AG09319 (cell line): Measurements from ENCODE around the gene CFP.

Experiments used
- DNase-seq: peaks from one replicate; pipeline ENCODE4 v3.0.0-alpha.2; 2010; ENCODE audit warnings: low read depth; ENCODE audit errors: extremely low read depth
- TF ChIP-seq, protein P1 (sequence below): IDR thresholded peaks from 2 replicates; pipeline ENCODE4 v1.5.1; 2011; ENCODE audit warnings: low read depth, mild to moderate bottlenecking, inconsistent platforms, low read length, moderate library complexity

CFP gene

DNA sequence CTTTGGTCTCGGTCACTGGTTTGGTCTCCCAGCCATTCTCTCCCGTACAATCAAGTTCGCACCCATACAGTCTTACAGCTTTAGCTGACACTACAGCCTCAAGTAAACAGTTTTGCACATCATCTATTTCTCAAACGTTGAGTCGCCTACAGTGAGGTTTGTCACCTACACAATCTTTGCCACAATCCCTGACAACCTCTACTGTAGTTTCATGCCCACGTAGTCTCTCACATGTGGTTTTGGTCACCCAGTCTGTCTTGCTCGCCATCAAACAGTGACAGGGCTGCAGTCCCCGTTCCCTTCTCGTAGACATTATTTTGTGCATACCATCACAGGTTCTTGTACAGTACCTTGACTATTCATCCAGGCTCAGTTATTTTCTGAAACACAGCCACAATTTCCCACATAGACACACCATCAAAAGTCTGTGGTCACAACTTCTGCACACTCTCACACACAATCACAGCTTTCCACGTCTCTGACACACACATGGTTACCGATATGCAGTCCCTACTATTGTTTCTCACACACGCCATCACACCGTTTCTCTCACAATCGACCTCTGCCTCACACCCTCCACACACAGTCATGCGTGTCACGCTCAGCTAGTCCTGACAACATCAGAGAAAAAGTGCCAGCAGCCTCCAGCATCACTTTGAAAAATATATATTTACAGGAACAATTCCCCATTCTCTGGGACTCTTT, 5.3 kb upstream of the CFP start:
- TF ChIP-seq, protein P1, sequence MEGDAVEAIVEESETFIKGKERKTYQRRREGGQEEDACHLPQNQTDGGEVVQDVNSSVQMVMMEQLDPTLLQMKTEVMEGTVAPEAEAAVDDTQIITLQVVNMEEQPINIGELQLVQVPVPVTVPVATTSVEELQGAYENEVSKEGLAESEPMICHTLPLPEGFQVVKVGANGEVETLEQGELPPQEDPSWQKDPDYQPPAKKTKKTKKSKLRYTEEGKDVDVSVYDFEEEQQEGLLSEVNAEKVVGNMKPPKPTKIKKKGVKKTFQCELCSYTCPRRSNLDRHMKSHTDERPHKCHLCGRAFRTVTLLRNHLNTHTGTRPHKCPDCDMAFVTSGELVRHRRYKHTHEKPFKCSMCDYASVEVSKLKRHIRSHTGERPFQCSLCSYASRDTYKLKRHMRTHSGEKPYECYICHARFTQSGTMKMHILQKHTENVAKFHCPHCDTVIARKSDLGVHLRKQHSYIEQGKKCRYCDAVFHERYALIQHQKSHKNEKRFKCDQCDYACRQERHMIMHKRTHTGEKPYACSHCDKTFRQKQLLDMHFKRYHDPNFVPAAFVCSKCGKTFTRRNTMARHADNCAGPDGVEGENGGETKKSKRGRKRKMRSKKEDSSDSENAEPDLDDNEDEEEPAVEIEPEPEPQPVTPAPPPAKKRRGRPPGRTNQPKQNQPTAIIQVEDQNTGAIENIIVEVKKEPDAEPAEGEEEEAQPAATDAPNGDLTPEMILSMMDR = no peak
- DNase-seq = no peak

DNA sequence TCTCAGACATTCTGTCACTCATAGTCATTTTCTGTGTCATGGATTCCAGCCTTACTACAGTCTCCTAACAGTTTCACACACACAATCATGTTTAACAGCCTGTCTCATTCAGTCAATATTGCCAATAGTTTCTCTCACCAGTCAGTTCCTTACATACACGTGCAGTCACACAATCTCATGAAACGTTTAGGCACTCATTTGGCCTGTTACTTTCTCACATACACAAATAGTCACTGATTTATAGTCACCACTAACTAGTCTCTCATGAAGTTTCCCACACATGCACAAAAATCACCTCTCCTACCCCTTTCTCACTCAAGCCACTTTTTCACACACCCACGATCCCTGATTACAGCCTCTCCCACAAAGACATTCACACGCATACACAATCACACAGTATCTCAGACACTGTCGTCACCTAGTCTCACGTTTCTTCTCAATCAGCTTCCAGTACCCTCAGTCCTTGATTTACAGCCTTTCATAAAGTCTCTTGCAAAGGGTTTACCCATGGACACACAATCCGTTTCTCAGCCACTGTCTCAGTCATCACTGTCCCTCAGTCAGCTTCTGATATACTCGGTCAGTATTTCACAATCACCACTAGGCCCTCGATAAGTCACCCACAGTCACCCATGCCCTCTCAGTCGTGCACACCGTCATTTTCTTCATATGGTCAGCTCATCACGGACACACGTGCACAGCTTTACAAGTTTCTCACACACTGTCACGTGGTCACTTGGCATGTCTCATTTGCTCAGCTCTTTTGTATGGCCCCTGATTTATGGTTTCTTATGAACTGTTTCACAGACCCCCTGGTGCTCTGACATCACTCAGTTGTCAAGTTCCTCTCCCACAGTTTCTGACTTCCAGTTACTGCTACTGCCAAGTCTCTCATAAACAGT, 4.2 kb upstream of the CFP start:
- TF ChIP-seq, protein P1 = no peak
- DNase-seq = no peak

DNA sequence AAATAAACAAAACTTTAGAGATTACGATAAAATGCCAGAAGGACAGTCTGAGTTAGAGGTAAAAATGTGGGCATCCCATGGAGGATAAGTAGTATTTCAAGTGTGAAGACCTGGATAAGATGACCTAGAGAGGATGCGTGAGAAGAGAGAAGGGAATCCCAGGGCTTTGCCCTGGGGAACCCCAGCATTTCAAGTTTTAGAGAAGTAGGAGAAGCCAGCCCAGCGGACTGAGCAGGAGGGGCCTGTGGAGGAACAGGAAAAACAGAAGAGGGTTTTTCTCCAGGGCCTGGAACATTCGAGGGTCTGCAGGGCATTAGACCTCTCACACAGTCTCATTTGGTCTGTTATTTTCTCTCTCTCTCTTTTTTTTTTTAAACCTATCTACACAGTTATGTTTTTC, 2.9 kb upstream of the CFP start:
- DNase-seq = no peak
- TF ChIP-seq, protein P1 = no peak

DNA sequence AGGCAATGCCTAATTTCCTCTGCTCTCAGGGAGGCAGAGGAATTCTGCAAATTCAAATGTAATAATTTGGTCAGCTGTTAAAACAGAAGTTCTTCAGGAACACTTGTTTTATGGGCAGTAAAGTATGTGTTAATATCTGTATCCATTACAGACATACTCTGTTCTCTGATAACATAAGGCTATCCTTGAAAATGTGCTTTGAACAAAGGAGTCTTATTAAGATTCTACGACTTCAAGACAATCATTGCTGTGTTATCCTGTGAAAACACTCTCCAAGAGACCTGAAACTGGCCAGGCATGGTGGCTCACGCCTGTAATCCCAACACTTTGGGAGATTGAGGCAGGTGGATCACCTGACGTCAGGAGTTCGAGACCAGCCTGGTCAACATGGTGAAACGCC, 1.9 kb upstream of the CFP start:
- TF ChIP-seq, protein P1 = no peak
- no peak for DNase-seq

DNA sequence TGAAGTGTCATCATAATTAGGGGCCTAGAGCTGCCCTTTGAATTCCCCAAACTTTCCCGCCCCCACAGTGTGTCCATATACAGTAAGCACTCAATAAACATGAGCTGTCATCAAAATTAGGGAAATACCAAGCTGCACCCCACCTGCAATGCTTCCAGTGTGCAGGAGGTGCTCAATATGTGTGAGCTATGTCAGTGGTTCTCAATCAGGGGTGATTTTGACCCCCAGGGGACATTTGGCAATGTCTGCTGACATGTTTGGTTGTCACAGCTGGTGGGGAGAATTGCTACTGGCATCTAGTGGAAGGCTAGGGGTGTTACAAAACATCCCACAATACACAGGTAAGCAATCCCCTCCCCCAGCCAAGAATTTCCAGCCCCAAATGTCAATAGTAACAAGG, 748 bp downstream of the CFP start:
- TF ChIP-seq, protein P1 = no peak
- no peak for DNase-seq

DNA sequence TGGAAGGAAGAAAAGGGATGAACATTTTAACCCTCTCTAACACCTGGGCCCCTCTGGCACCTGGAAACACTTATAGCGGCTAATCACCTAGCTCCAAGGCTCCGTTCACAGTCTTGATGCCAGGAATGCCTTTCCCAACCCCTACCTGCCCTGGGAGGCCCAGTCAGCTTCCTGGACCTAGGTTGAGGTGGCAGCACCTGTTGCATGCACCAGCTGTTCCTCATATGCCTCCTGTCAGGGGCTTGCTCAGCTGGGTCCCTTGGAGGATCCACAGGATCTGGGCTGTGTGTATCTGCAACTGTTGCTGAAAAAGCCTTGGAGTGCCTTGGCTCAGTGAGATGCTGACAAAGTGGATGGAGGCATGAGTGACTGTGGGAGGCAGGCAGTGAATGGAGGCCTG, 4.4 kb downstream of the CFP start:
- DNase-seq = no peak
- TF ChIP-seq, protein P1 = no peak

DNA sequence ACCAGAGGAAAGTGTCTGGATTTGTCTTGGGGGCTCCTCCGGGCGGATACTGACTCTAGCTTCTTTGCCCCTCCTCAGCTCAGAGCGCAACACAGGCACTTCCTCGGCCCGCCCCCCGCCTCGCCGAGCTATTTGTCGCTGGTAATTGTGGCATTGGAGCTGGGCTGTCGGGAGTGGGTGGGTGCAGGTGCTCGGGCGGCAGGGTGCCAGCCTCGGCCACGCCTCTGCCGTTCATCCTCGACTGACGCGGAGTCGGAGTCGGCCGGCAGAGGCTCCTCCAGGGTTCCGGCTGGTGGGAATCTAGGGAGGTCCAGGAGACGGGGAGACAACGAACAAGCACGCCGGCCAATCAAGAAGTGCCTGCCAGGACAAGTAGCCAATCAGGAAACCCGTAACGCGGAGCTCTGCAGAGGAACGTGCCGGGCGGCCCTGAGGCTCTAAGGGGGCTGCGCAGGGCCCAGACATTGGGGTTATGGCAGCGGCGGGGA, 6.1 kb downstream of the CFP start:
- TF ChIP-seq, protein P1 = no peak
- DNase-seq = peak; percentile 28
